DLD1 (cell line): Measurements from ENCODE around the gene CLSTN3.

Experiments
- in situ Hi-C: cut with HindIII; loops from 2 replicates; pipeline ENCODE4 v1.10.0; 2017; ENCODE audit warnings: low sequenced_read_pairs

The CLSTN3 gene

DNA sequence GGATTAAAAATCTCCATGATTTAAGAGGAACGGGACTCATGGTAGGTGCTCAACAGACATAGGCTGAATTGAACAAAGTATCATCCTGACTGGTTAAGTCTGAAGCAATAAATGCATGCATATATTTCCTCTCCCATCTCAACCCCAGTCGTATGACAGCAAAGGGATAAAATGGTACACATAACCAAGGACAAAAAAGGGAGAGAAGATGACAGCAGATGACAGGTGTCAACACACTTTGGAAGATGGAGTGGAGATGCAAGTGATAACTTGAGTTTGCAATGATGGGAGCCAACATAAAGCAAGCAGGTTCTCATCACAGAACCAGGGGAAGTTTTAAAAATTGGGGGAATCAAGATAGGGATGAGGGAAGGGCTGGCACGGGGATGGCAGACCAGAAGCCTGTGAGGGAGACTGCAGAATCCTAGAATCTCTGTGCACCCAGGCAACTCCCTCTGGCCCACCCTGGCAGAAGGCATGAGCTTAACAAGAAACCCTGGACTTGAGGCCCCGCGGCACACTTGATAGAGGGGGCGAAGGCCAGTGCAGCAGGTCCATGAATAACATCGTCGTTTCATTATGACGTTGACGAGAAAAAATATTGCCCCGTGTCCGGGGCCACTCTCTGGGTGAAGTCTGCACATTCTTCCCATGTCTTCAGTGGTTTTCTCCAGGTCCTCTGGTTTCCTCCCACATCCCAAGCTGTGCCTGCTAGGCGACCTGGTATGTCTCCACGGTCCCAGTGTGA lies 26.2 kb upstream of the CLSTN3 start:
- in situ Hi-C loops = loop anchor here (10.0 kb wide), 1 partner anchor 61 kb away; no protein-coding TSS in a partner anchor

DNA sequence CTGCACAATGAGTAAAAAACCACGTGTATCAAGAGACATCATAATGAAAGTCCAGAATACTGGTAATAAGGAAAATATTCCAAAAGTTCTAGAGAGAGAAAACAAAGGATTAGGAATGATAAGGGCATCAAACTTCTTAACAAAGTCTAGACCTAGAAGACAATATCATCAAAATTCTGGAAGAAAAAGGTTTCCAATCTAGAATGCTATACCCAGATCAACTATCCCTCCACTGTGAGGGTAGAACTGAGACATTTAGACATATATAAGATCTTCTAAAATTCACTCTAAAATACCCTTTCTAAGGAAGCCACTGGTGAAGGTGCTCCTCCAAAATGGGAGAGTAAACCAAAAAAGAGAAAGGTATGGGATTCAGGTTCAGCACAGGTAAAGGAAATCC lies 24.1 kb upstream of the CLSTN3 start:
- in situ Hi-C loops = loop anchor here (10.0 kb wide), 1 partner anchor 59 kb away; no protein-coding TSS in a partner anchor

DNA sequence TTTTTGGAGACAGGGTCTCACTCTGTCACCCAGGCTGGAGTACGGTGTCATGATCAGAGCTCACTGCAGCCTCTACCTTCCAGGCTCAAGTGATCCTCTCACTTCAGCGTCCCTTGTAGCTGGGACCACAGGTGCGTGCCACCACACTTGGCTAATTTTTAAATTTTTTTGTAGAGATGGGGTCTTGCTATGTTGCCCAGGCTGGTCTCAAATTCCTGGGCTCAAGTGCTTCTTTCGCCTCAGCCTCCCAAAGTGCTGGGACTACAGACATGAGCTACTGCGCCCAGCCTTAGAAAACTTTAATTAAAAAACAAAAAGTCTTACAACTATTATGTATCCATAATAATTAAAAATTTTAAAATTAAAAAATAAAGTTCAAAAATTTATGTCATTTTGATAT lies 23.0 kb upstream of the CLSTN3 start:
- in situ Hi-C loops = loop anchor here (10.0 kb wide), 1 partner anchor 58 kb away; no protein-coding TSS in a partner anchor

DNA sequence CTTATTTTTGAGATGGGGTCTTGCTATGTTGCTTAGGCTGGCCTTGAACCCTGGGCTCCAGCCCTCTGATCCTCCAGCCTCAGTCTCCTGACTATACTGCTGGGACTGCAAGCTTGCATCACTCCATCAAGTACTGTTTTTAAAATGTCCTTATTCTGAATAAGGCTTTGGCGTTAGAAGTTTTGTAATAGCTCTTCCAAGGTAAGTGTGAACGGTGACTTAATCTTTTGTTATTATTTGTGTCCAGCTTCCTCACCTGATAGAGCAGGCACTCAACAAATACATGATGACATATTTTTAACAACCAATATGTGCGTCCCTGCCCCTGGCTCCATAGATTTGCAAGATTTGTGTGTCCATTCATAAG lies 22.6 kb upstream of the CLSTN3 start:
- in situ Hi-C loops = loop anchor here (10.0 kb wide), 1 partner anchor 57 kb away; no protein-coding TSS in a partner anchor

DNA sequence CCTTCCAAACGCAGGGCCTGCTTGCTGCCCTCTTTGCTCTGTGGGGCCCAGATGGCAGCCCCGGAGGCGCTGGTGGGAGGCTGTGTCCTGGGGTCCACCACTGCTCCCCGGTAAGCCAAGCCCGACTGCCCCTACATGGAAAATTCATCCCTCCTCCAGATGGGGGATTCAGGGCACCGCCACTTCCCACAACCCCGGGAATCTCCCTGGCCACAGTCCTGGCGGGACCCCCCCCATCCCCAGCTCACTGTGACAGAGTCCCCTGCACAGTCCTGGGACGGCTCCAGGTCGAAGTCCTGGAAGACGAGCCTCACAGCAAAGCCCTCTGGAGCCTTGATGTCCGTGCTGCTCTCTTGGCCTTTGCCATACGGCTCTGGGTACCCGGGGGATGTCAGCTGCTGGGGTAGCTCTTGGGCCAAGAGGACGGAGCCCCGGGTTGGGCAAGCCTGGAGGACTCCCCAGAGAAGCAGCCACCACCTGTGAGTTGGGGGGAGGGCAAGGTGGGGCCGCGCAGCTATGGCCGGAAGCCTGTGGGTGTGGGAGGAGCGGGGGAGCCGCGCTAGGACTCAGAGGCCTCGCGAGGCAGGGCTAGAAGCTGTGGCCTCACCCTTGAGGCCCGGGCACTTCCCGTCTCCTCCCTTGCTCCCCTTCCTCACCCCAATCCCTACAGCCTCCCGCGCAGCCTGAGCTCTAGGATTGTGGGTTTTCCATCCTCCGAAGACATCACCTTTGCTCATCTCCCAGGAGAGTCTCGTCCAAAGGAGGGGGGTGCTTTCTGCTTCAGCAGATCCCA lies 22.0 kb upstream of the CLSTN3 start:
- in situ Hi-C loops = loop anchor here (10.0 kb wide), 1 partner anchor 57 kb away; no protein-coding TSS in a partner anchor

DNA sequence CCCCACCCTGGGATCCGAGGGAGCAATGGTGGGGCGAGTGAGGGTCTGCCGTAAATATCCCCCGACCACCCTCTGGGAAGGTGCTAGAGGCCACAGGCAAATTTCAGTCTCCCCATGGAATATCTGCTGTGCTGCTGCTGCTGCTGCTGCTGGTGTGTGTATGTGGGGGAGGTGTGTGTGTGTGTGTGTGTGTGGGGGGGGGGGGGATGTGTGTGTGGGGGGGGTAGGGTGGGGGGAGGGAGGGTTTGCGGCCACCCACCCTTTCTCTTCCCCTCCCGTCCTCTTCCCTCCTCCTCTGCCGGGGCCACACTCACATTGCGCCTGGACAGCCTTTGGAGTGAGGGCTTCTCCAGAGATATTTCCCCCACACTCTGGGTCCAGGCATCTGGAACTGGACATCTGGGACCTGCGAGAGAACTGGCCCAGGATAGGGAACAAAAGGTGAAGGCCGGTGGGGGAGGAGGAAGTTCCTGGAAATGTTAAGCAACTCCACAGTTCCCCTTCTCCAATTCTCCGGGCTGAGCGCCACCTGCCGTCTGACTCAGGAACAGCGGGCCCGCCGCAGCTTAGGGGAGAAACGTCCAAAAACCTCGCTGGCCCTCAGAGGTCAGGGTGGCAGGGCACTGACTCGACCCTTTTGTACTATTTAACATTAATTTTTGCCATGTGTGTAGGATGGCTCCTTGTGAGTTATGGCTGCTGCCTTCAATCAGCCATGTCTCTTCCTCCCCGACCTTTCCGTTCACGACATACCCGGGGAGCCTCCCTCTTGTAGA lies 21.2 kb upstream of the CLSTN3 start, which contains the start of gene C1RL:
TSS of gene C1RL (minus strand) at position 419 of the 776 bp plus-strand sequence. CDS start at position 385, 34 bp downstream.
- in situ Hi-C loops = loop anchor here (10.0 kb wide), 1 partner anchor 56 kb away; no protein-coding TSS in a partner anchor

DNA sequence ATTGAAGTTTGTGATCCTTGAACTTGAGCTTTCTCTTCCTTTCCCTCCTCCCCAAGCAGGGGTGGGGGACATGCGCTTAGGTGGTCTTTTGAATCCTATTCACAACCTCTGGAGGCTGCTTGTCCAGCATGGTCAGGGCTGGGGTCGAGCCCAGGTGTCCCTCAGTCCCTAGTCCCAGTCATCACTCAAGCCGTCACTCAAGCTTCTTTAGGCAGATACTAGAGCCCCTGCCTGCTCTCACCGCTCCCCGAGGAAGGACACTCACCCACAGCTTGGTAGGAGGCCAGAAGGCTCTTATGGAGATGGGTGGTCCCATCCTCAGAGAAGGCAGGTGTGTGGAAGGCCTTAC lies 20.6 kb upstream of the CLSTN3 start:
- in situ Hi-C loops = loop anchor here (10.0 kb wide), 1 partner anchor 55 kb away; no protein-coding TSS in a partner anchor

DNA sequence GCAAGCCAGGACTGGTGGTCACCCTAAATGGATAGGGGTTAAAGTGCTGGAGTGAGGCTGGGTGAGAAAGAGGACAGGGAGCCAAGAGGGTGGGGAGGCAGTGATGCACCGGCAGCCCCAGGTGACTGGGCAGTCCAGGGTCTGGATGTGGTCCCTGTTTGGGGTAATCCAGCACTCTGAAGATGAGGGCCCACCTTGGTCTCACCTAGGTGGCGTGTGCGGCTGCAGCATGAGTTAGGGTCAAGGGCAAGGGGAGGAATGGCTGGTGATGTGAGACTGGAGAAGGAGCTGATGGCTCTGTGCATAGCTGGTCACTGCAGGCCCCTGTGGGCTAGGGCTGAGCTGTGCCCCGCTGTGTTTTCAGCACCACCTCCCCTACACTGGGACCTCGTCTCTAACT lies 19.5 kb upstream of the CLSTN3 start:
- in situ Hi-C loops = no loop called here

DNA sequence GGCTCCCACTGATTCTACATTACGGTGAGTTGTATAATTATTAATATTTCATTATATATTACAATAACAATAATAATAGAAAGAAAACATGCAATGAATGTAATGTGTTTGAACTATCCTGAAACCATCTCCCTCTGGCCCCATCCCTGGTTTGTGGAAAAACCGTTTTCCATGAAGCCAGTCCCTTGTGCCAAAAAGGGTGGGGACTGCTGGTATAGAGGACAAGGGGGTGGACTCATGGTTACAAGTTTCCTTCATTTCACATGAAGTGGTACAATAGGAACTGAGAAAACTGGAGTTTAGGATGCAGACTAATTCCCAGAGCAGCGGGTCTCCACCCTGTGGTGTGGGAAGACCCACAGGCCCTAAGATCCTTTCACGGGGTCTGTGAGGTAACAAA lies 18.1 kb upstream of the CLSTN3 start:
- in situ Hi-C loops = no loop called here

DNA sequence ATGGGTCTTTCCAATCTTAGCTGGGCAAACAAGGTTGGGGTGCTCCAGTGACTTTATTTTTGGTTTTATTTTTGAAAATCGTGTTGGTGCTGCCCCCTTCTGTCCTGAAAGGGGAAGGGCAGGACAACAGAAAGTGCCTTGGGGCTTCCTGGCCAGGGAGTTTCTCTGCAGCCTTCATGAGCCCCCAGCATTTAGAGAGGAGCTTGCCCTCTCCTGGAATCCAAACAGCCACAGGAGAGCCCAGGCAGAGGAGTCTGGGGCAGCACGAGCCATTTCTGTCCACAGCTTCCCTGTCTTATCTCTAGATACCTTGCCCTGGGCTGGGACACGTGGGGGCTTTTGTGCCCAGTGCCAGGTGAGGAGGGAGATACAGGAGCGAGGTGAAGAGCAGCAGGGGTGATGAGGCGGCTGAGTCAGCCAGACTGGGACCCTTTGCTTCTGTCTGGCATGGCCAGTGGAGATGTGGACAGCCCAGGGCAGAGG lies 16.7 kb upstream of the CLSTN3 start:
- in situ Hi-C loops = no loop called here

DNA sequence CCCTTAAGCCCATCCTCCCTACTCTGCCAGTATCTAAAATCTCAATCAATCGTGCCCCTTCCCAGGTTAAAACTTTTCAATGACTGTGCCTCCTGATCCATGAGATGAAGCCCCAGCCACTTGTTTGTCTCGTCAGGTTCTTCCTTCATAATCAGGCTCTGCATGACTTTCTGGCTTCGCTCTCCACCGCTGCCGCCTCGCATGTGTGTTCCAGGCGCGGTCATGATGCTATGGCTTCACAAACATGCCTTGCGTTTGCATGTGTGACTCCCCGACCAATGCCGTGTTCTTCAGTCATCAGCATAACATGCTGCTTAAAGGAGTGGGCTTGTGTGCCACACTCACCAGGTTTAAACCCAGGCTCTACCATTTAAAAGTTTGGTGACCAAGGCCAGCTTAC lies 16.2 kb upstream of the CLSTN3 start:
- in situ Hi-C loops = no loop called here

DNA sequence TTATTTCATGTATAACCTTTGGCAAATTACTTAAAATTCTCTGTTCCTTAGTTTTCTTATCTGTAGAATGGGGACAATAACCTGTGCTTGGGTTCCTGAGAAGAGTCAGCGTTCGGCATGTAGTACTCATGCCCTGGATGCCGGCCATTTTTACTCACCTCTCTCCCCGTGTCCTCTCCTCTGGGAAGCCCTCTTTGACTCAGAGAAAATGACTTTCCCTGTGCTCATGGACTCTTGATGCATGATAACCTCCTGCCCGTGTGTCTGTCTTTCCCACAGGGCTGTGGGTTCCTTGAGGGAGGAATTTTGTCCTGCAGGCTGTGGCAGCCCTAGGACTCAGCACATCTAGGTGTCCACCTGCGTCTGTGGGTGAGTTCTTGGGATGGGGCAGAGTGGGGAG lies 15.3 kb upstream of the CLSTN3 start:
- in situ Hi-C loops = no loop called here

DNA sequence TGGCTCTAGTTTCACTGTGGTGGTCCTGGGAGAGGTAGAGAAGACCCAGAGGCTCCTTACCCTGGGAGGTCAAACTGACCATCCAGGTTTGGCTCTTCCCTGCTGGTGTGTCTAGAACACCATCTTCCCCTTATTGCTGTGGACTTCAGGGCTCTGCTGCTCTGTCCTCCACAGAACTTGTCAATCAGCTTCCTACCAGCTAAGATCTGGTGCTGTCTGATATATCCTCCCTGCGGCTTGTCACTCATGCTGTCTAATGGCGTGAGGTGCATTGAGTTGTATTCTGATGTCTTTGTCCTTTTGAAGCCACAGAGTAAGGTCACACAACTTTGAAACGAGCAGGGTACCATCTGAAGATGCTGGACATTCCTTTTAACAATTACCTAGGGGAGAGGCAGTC lies 14.0 kb upstream of the CLSTN3 start:
- in situ Hi-C loops = no loop called here

DNA sequence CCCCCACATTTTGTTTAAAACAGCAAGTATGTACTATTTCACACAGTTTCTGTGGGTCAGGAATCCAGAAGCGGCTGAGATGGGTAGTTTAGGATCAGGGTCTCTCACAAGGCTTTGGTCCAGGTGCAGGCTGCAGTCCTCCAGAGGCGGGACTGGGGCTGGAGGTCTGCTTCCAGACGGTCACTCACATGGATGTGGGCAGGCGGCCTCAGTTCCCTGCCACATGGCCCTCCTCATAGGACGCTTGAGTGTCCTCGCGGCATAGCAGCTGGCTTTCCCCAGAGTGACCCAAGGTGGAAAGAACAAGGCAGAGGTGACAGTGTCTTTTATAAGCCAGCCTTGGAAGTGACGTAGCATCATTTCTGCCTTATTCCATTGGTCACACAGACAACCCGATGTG lies 13.3 kb upstream of the CLSTN3 start:
- in situ Hi-C loops = no loop called here

DNA sequence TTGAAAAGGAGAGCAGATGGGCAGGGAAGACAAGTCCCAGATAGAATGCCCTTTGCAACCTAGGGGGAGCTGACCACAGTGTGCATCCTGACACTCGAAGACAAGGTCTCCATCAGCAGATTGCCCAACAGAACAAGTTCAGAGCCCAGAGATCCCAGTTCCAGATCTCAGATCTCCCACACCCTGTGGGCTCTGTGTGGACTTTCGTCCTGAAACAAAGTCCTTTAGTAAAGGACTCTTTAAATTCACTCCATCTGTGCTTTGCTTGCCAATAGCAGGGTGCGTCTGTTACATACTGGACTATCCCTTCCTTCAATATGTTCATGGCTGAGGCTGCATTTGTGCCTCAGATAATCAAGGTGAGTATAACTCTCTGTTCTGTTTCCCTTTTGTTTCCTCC lies 12.5 kb upstream of the CLSTN3 start:
- in situ Hi-C loops = no loop called here

DNA sequence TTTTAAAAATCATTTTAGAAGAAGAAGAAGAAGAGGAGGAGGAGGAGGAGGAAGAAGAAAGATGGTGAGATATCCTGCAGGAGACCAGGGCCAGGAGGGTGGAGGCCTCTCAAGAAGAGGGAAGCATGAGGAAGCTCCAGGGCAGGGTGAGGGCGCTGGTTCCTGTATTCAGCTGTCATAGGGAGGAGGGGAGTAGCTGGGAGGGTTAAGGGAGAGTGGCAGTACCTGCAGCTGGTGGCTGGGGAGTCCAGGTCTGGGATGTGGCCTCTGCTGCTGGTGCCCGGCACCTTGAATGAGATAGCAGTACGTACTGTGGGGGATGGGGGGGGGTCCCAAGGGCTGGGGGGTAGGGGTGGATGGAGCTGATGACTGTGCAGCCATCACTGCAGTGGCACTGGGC lies 11.3 kb upstream of the CLSTN3 start:
- in situ Hi-C loops = no loop called here

DNA sequence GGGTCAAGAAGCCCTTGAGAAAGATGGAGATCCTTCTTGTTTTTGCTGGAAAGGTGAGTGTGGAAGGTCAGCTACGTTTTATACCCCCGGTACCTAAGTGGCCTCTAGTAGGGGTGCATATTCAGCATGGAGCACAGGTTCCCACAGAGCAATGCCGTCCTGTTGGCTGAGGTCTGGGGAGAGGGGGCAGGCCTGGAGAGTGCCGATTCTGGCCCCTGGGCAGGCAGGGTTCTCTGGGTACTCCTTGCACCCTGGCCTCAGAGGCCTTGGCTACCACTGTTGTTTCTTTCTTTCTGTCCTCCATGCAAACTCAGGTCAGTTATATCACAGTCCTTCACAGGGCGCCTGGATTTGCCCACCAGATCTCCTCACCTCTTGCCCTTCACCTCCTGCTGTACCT lies 10.0 kb upstream of the CLSTN3 start:
- in situ Hi-C loops = no loop called here

DNA sequence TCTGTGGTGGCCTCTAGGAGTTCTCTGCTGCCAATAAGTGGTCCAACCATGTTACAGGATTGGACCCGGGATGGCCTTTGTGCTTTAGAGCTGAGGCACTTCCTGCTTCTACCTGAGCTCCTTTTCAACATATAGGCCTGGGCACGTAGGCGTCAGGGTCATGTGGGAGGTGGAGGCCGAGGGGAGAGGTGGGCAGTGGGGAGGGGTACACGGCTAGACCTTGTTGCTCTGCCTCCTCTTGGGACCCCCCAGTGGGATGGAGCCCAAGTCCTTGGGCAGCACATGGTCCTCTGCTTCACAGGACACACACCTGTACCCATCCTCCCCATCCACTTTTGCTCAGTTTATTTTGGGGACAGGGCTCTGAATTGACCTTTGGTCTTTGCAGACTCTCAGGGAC lies 8.8 kb upstream of the CLSTN3 start:
- in situ Hi-C loops = no loop called here

DNA sequence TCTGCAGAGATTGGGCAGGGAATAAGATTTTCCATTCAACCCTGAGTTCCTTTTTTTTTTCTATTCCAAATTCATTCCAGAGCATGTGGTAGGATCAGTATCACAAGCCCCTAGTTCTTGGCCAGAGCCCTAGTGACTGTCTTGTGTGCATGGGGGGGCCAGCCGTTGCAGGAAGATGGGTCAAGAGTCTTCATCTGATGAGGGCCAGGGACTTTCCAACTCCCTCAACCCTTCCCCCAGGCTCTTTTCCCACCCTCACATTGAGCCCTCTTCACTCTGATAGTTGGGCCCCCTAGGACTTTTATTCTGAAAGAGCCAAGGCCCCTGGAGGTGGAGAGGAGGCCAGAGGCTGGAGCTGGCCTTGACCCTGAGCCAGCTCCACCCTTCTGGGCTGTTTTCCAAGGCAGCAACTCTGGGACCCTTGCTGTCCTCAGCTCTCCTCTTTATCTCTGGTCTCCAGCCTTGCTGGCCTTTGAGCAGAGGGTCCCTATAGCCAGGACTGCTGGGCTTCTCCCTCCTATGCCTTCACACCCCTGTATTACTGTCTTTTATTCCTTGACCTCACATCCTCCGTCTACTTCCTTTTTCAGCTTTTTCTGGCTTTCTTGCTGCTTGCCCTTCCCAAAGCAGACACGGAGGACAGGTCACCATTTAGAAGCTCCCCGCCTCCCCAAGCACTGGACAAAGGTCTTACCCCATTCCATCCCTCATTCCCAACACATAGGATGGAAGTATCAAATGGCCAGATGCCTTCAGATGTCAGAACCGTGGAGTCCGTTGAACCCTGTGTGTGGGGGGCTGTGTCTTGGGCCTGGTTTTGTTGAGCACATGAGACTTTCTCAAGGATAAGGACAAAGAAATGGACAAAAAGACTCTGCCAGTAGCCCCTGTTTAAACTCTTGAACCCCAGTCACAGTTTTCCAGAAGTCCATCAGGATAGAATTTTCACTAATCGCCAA lies 7.1 kb upstream of the CLSTN3 start:
- in situ Hi-C loops = no loop called here
